Heart right ventricle (tissue), 16 donors: ENCODE measurements around the gene ASCL4. TPM values are rescaled to one million over a fixed set of nuclear protein-coding genes. Genes with fewer than 3 reads are reported as not detected.

Experiments
- ATAC-seq, 8 donors: fragments of 200-7000 bp; cut with Tn5 transposase; one replicate each; pipeline ENCODE4 v1.9.1; 2020; ENCODE audit warnings: mild to moderate bottlenecking in 8 of 8, moderate library complexity in 8 of 8, moderate number of reproducible peaks in 1 of 8
- DNase-seq, 2 donors: peaks; one replicate each; pipeline ENCODE4 v3.0.0-alpha.2; 2020
- H3K27ac ChIP-seq, 10 donors: fragments of 200-600 bp; sonication (generic) in 2 of 10; one replicate each; pipeline versions ENCODE4 v1.5.0 to v1.8.0; 2020 to 2022; ENCODE audit warnings: mild to moderate bottlenecking in 3 of 10
- H3K27me3 ChIP-seq, 7 donors: fragments of 200-600 bp; one replicate each; pipeline ENCODE4 v1.8.0; 2021 to 2022; ENCODE audit warnings: mild to moderate bottlenecking in 2 of 7
- H3K36me3 ChIP-seq, 9 donors: fragments of 200-600 bp; sonication (generic) in 1 of 9; one replicate each; pipeline versions ENCODE4 v1.5.0 to v1.8.0; 2020 to 2022; ENCODE audit warnings: mild to moderate bottlenecking in 2 of 9
- H3K4me1 ChIP-seq, 9 donors: fragments of 200-600 bp; sonication (generic) in 1 of 9; one replicate each; pipeline versions ENCODE4 v1.5.0 to v1.8.0; 2020 to 2022; ENCODE audit warnings: mild to moderate bottlenecking in 4 of 9
- H3K4me3 ChIP-seq, 10 donors: fragments of 200-600 bp; sonication (generic) in 2 of 10; one replicate each; pipeline versions ENCODE4 v1.5.0 to v1.8.0; 2020 to 2022; ENCODE audit warnings: mild to moderate bottlenecking in 7 of 10, moderate library complexity in 2 of 10
- H3K9me3 ChIP-seq, 11 donors: fragments of 200-600 bp in 10 of 11; sonication (generic) in 2 of 11; one replicate each; pipeline versions ENCODE4 v1.5.0 to v1.8.0; 2013 to 2022; ENCODE audit warnings: mild to moderate bottlenecking in 2 of 11, control low read depth in 1 of 11, moderate library complexity in 1 of 11
- CTCF ChIP-seq, 9 donors: fragments of 200-600 bp; sonication (generic) in 2 of 9; IDR thresholded peaks; one replicate each; pipeline versions ENCODE4 v1.5.0 to v1.8.0; 2021 to 2022; ENCODE audit warnings: antibody characterized with exemption in 9 of 9, mild to moderate bottlenecking in 5 of 9, moderate library complexity in 1 of 9
- WGBS, 2 donors: extraction: QIAGEN DNeasy Blood & Tissue Kit; methylation state at CpG; one replicate each; pipeline ENCODE4 v1.1.7; 2013; ENCODE audit warnings: inconsistent platforms in 1 of 2; 5-methylcytosine and 5-hydroxymethylcytosine counted together
- intact Hi-C, 10 donors: fragments of 100-400 bp; cut with DNase I; formaldehyde crosslinking; loops; one replicate each; pipeline versions ENCODE4 v1.11.1 to v1.14.2; 2022
- polyA plus RNA-seq, 2 donors: library from polyadenylated mRNA; stranded (reverse); fragments of 200-250 nt; gene quantifications; one replicate each; pipeline ENCODE4 v1.2.3, GENCODE V29; 2013
- total RNA-seq, 10 donors: library from RNA; stranded (reverse); fragmentation: NEBNext Ultra II Directional in 3 of 10; extraction: Animal tissue kit (Norgen Biotek cat#: 25700) in 3 of 10; gene quantifications; one replicate each; pipeline versions ENCODE4 v1.2.1 to v1.2.4, GENCODE V29; 2021 to 2023
- donor health status: Arrhythmogenic right ventricular cardiomyopathy.
- donor health status: ischemic (EF 13 %, LVEDD 7.1; RV severe dilation, severe dysfunction).
- donor health status: healthy with polysubstance abuse.
- donor health status: DM: no; HTN: yes; CAD: no.
- donor health status: DM: no; HTN: no; CAD: no.
- donor health status: ischemic (EF 25% LVEDD 6.9; RV normal size, moderate dysfunction).
- donor health status: ischemic (EF 25% LVEDD 5.7; RV mildly dilated, moderate dysfunction).
- donor health status: healthy.
- donor health status: DM: yes; HTN: yes; CAD: no.
- donor health status: Ischemic cardiomyopathy.
- donor health status: ischemic (EF 35%, LVEDD 5.7; RV mildly dilated, moderate dysfunction).
- donor health status: nonischemic (EF 11% LVEDD 7.7; RV severe dilation, severe dysfunction).
- donor health status: DM: yes; HTN: yes; CAD: no.
- donor health status: PGD.
- donor health status: ischemic (EF 29% LVEDD 5.4; RV normal size, mild dysfunction).
- donor health status: nonischemic (EF 23%, LVEDD 6.1; RV moderate dilation, normal function).

The ASCL4 gene
- total and polyA plus RNA-seq, 12 donors, result not detected

GRCh38 chr12:107760809-107761501 is 13.5 kb upstream of the ASCL4 start, which contains the start of gene PRDM4:
PRDM4 (minus strand) TSS chr12:107761137; CDS start chr12:107760515, 622 bp downstream.
- Histone ChIP-seq H3K27ac (peak within 1 kb of the TSS; percentile 62 to 89 (median 82)), H3K36me3 (peaks cover 0 to 31% (median 11%) of the 10 kb centered on the region in 9 donors), H3K4me3 (peak within 1 kb of the TSS; percentile 66 to 94 (median 90)), H3K9me3 (peaks cover 0 to 3% (median 0%) of the 10 kb centered on the region in 11 donors), H3K4me1 (peaks cover 0 to 39% (median 31%) of the 10 kb centered on the region in 9 donors), H3K27me3 (no peaks in the 10 kb centered on the region)
- DNase-seq (peak; percentile 93), ATAC-seq (peak; percentile 98 to 100 (median 99))
- 0% methylated on average over 72 to 83 of the region's 83 CpGs for WGBS, 2 donors
- peak in 8 of 9 donors; percentile 23 to 66 (median 44) for TF ChIP-seq CTCF (IDR thresholded peaks at IDR 0.05)
- intact Hi-C loops, result loop anchor here in 4 of 10 donors (5.0 to 10.0 kb wide), 2 partner anchors 79 to 124 kb away; no protein-coding TSS in a partner anchor

DNA sequence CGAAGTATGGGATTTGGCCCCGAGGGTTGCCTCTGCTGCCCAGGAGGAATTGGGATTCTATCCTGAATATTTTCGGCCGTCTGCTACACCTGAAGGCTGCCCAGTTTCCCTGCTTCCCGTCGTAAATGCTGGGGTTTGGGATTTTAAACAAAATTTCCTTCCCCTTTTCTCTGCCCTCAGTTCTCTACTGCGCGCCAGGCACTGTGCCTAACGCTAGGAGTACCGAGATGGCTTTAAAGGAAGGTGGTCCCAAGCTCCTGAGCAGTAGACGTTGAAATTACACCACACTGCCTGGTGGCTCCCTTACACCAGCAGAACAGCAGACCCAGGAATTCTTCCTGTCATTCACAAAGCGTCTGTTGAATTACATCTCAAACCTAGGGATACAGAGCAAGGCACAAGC is 13.0 kb upstream of the ASCL4 start:
- peak in 7 of 8 donors; percentile 4 to 32 (median 27) for ATAC-seq
- Histone ChIP-seq H3K4me1 (peaks cover 0 to 39% (median 31%) of the 10 kb centered on the region in 9 donors), H3K36me3 (peaks cover 0 to 25% (median 5%) of the 10 kb centered on the region in 9 donors), H3K9me3 (peaks cover 0 to 3% (median 0%) of the 10 kb centered on the region in 11 donors), H3K4me3 (peak overlapping the region; percentile 66 to 94 (median 90)), H3K27me3 (no peaks in the 10 kb centered on the region), H3K27ac (peak overlapping the region in 9 of 10 donors; percentile 42 to 89 (median 81))
- TF ChIP-seq CTCF (IDR thresholded peaks at IDR 0.05), result no peak
- DNase-seq, result peak in 1 of 2 donors; percentile 4
- intact Hi-C loops, result loop anchor here in 4 of 10 donors (5.0 to 10.0 kb wide), 2 partner anchors 79 to 123 kb away; no protein-coding TSS in a partner anchor
- WGBS, 2 donors, result 1% methylated on average over 12 of the region's 12 CpGs

GRCh38 chr12:107762874-107763273 is 11.6 kb upstream of the ASCL4 start:
- Histone ChIP-seq H3K27ac (no peak overlapping the region), H3K4me3 (no peak overlapping the region), H3K27me3 (no peaks in the 10 kb centered on the region), H3K36me3 (peaks cover 0 to 11% (median 0%) of the 10 kb centered on the region in 9 donors), H3K4me1 (peaks cover 0 to 34% (median 31%) of the 10 kb centered on the region in 9 donors), H3K9me3 (peaks cover 0 to 3% (median 0%) of the 10 kb centered on the region in 11 donors)
- intact Hi-C loops, result loop anchor here in 4 of 10 donors (5.0 to 10.0 kb wide), 2 partner anchors 81 to 122 kb away; no protein-coding TSS in a partner anchor
- no peak for DNase-seq
- no peak for TF ChIP-seq CTCF (IDR thresholded peaks at IDR 0.05)
- no peak for ATAC-seq
- 88 to 95% methylated on average over 1 of the region's 1 CpG for WGBS, 2 donors

DNA sequence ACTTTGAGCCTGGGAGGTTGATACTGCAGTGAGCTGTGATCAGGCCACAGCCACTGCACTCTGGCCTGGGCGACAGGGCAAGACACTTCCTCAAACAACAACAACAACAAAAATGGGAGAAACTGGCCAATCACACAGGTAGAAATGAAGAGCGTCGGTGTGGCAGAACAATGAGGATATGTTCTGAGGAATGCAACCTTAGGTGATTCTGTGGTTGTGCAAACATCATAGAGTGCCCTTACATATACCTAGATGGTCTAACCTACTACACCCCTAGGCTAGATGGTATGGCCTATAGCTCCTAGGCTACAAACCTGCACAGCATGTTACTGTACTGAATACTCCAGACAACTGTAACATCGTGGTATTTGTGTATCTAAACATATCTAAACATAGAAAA is 9.9 kb upstream of the ASCL4 start:
- Histone ChIP-seq H3K9me3 (peaks cover 0 to 3% (median 0%) of the 10 kb centered on the region in 11 donors), H3K4me3 (no peak overlapping the region), H3K27ac (no peak overlapping the region), H3K36me3 (no peaks in the 10 kb centered on the region), H3K27me3 (peaks cover 0 to 4% (median 0%) of the 10 kb centered on the region in 7 donors), H3K4me1 (peaks cover 0 to 17% (median 13%) of the 10 kb centered on the region in 9 donors)
- ATAC-seq (no peak), DNase-seq (no peak)
- WGBS, 2 donors, result 69 to 70% methylated on average over 4 of the region's 4 CpGs
- no peak for TF ChIP-seq CTCF (IDR thresholded peaks at IDR 0.05)
- intact Hi-C loops, result loop anchor here in 4 of 10 donors (5.0 to 10.0 kb wide), 2 partner anchors 82 to 120 kb away; no protein-coding TSS in a partner anchor
